ELR (cell line): ENCODE measurements around the gene GALNT12.

Experiments used
- DNase-seq: peaks from one replicate; pipeline ENCODE4 v3.0.0-alpha.2; 2015; ENCODE audit warnings: low read depth

Gene GALNT12

DNA sequence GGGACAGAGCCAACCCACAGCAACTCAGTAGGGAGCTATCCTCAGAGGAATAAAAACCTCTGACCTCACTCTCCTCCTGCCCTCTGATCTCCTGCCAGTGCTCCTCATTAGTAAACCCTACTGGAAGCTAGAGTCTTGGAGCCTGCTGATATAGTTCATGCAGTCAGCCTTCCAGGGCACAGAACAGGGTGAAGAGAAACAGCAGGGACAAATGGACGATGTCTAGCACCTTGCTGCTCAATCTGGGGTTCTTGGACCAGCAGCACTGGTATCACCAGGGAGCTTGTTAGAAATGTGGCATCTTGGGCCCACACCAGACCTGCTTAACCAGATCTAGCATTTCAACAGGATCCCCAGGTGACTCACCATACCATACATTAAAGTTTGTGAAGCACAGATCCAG is 5.5 kb upstream of the GALNT12 start:
- no peak for DNase-seq

GRCh38 chr9:98804083-98804482 is 3.4 kb upstream of the GALNT12 start:
- no peak for DNase-seq

DNA sequence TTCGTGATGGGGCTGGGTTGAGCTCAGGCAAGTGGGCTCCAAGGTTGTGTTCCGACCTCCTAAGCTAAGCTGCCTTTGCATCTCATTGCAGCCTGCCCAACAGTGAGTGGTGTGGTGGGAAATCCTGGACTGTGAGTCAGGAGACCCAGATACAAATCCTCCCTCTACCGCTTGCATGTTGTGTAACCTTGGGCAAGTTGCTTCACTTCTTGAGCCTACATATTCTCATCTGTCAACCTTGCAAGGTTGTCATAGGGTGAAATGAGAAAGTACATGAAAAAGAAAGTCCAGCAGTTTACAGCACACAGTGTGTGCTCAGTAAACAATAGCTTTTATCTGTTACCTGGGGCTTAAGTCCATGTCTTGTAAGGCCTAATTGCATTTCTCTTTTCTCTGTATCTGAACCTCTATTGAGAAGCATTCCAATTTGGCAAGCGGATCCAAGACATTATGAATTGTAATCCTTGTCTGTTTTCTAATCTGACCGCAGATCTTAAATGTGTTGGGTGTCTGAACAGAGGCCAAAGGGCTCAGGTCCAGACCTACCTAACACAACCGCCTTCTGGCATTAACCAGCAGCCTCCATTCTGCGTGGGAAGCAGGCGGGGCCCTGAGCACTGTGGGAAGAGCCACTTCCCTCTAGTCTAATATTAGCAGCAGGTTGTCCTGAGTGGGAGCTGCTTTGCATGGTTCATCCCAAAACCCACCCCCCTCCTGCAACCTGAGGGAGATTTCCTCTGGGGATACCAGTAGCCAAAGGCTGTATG is 1.8 kb upstream of the GALNT12 start:
- DNase-seq = peak; percentile 53

- peak; percentile 43 for DNase-seq
These were observed 955 bp upstream of the GALNT12 start for GRCh38 chr9:98806394-98807035.

GRCh38 chr9:98807814-98808195 is 335 bp downstream of the GALNT12 start:
- peak; percentile 48 for DNase-seq

- no peak for DNase-seq
These were observed 943 bp downstream of the GALNT12 start for GRCh38 chr9:98808411-98808815.

DNA sequence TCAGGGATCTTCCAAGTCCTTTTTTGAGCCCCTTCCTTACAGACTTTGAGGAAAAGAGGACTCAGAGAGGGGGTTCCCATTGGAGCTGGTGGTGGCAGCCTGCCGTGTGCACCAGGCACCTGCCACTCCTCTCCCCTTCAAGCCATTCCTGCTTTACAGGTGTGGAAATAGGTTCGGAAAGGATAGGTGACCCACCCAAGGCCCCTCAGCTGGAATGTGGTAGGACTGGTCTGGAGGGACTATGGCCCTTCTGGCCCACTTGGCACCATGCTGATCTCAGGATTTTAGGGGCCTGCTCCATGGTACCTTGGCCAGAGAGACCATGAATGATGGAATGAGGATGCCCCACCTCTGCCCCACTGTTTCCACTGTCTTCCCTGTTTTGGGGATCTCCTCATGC is 1.4 kb downstream of the GALNT12 start:
- no peak for DNase-seq

GRCh38 chr9:98809311-98810101 is 2.0 kb downstream of the GALNT12 start:
- DNase-seq = no peak

GRCh38 chr9:98810102-98810842 is 2.8 kb downstream of the GALNT12 start:
- peak; percentile 61 for DNase-seq

DNA sequence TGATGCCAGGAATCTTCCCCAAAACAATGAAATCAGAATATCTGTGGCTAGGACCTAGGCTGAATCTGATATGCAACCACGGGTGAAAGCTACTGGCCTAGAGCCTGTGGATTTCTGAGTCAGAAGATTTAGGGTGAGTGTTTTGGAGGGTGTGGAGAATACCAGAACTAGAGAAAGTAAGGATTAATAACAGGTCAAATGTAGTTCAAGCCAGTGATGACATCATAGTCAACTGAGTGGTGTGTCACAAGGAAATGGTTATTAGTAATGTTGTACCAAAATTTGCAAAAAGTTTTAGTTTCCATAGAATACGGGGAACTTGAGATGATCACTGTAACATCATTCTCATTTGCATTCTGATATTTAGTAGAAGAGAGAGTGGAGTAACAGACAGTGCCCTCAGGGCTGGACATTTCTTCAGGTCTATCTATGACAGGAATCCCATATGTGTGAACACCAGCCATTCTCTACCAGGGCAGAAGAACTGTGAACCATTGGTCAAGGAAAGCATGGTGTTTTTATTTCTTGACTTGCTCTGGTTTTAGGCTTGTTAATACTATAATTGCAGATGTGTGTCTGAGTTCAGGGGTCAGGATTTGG is 3.7 kb downstream of the GALNT12 start:
- DNase-seq = peak; percentile 93

GRCh38 chr9:98815391-98815951 is 8.0 kb downstream of the GALNT12 start:
- DNase-seq = no peak

DNA sequence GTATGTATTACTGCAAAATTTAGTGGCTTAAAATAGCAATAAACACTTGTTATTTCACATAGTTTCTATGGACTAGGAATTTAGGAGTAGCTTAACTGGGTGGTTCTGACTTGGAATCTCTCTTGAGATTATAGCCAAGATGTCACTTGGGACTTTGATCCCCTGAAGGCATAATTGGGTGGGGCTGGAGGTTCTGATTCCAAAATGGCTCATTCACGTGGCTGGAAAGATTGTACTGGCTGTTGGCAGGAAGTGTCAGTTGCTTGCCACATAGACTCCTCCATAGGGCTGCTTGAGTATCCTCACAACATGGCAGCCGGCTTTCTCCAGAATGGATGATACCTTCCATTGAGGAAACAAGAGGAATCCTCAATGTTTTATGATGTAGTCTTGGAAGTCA is 11.3 kb downstream of the GALNT12 start:
- no peak for DNase-seq

DNA sequence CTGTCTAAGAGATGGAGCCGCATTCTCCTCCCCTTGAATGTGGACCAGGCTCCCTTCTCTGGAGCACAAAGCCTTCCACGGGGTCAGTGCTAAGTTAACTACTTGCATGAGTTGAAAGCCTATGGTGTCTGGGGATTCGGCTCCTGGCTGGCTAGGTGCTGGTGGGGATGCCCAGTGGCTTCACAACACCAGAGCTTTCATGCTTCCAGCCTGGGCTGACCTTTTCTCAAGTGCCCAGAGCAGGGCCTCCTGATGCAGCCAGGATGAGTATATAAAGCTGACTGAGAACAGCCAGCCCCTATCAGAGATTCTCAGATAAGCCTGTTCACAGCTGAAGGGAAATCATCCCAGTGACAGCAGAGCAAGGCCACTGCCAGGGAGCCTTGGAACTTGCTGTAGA is 11.8 kb downstream of the GALNT12 start:
- no peak for DNase-seq

GRCh38 chr9:98821831-98822230 is 14.4 kb downstream of the GALNT12 start:
- DNase-seq = no peak

GRCh38 chr9:98822661-98823060 is 15.2 kb downstream of the GALNT12 start:
- DNase-seq = no peak

DNA sequence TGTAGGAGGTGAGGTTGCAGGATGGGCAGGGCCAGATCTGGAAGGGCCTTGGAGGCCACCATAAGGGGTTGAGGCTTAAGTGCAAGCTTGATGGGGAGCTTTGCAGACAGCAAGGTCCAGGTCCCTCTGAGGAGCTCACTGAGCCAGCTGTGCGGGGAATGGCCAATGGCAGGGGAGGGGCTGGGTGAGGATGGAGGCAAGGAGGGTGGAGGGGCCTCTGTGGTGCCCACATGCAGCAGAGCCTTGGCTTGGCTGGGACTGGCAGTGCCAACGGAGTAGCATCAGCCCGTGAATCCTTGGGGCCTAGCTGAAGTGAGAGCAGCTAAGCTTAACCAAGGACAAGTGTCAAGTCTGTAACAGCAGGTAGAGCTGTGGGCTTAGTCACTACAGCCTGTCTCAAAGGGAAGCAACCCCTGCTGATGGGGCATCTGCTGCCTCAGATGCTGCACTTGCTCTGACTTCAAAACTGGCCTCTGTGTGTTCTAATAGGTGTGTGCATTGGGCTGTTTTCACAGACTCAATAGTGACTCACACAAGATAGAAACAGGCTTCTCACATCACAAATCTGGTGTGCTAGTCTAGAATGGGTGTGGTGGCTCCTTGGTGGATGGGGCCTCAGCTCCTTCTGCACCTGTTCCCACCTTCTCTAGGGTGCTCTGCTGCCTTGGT is 16.3 kb downstream of the GALNT12 start:
- peak; percentile 10 for DNase-seq

GRCh38 chr9:98825414-98825813 is 17.9 kb downstream of the GALNT12 start:
- no peak for DNase-seq

GRCh38 chr9:98826716-98827115 is 19.2 kb downstream of the GALNT12 start:
- DNase-seq = no peak

DNA sequence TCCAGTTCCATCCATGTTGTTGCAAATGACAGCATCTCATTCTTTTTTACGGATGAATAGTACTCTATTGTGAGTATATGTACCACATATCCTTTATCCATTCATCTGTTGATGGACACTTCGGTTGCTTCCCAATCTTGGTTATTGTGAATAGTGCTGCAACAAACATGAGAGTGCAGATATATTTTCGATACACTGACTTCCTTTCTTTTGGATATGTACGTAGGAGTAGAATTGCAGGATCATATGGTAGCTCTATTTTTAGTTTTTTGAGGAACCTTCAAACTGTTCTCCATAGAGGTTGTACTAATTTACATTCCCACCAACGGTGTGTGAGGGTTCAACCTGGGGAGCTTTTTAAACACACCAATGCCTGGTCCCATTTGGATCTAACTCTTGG is 22.3 kb downstream of the GALNT12 start:
- DNase-seq = no peak

DNA sequence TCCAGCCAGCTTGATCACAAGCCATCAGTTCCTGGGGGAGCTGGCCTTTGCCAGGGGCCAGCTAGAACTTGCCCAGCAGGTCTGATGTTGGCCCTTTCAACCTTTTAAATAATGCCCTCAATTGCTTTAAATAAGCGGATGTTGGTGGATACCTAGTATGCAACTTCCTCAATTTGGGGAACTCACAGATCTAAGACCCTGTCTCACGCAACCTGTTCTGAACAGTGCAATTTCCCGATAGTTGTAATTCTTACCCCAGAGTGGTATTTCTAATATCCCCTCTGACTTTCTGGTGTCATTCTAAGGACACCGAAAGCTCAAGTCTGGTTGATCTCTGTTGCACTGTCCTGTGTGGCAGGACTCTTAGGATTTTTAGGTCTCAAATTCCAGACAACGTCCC is 23.1 kb downstream of the GALNT12 start:
- no peak for DNase-seq

DNA sequence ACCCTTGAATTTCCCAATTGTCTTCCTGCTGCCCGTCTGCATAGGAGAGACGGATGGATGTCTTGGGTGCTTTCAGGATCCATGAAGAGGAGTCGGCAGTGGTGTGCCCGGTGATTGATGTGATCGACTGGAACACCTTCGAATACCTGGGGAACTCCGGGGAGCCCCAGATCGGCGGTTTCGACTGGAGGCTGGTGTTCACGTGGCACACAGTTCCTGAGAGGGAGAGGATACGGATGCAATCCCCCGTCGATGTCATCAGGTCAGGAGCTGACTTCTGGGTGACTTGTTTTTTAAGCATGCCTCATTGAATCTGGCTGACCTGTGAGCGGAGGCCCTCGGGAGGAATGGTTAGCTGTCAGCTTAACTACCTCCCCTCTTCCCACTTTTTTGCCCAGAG is 24.2 kb downstream of the GALNT12 start:
- DNase-seq = no peak
